ELF-1 (cell line): ENCODE data around the gene CUL9.
A peak's percentile ranks its signal among the peaks of the same experiment; 100 is the strongest.

Experiments used
- DNase-seq: peaks from one replicate; pipeline ENCODE4 v3.0.0-alpha.2; 2016; ENCODE audit warnings: low read depth, low spot score

Gene CUL9

GRCh38 chr6:43173591-43174262 lies 8.3 kb upstream of the CUL9 start:
- no peak for DNase-seq

GRCh38 chr6:43174263-43175112 lies 7.5 kb upstream of the CUL9 start:
- DNase-seq: peak; percentile 99

GRCh38 chr6:43175676-43176422 lies 6.1 kb upstream of the CUL9 start:
- no peak for DNase-seq

- no peak for DNase-seq
These were observed 5.6 kb upstream of the CUL9 start for GRCh38 chr6:43176423-43176786.

- no peak for DNase-seq
These were observed 3.8 kb upstream of the CUL9 start for GRCh38 chr6:43178150-43178549.

GRCh38 chr6:43178951-43179830 lies 2.8 kb upstream of the CUL9 start:
- no peak for DNase-seq

GRCh38 chr6:43180058-43180457 lies 1.9 kb upstream of the CUL9 start:
- no peak for DNase-seq

GRCh38 chr6:43180985-43181384 lies 1.0 kb upstream of the CUL9 start:
- DNase-seq: no peak

GRCh38 chr6:43181621-43181941 lies 415 bp upstream of the CUL9 start:
- DNase-seq: no peak

- no peak for DNase-seq
These were observed 1.4 kb downstream of the CUL9 start for GRCh38 chr6:43183441-43183840.

- DNase-seq: no peak
These were observed 2.4 kb downstream of the CUL9 start for GRCh38 chr6:43184268-43184985.

GRCh38 chr6:43185391-43185985 lies 3.5 kb downstream of the CUL9 start:
- no peak for DNase-seq

- no peak for DNase-seq
These were observed 4.0 kb downstream of the CUL9 start for GRCh38 chr6:43186019-43186418.

GRCh38 chr6:43186706-43187105 lies 4.7 kb downstream of the CUL9 start:
- no peak for DNase-seq

GRCh38 chr6:43187821-43188220 lies 5.8 kb downstream of the CUL9 start:
- DNase-seq: no peak

- no peak for DNase-seq
These were observed 6.4 kb downstream of the CUL9 start for GRCh38 chr6:43188426-43188825.

- DNase-seq: no peak
These were observed 7.8 kb downstream of the CUL9 start for GRCh38 chr6:43189776-43190304.

- DNase-seq: no peak
These were observed 10.9 kb downstream of the CUL9 start for GRCh38 chr6:43192911-43193310.

GRCh38 chr6:43193929-43194328 lies 11.9 kb downstream of the CUL9 start:
- peak; percentile 69 for DNase-seq

GRCh38 chr6:43196337-43196736 lies 14.3 kb downstream of the CUL9 start:
- DNase-seq: no peak
